Measurements from ENCODE around the gene RIN3.

Gene RIN3

GRCh38 chr14:92489394-92490238 is 24.0 kb upstream of the RIN3 start:
- TF ChIP-seq CTCF (IDR thresholded peaks at IDR 0.05) = no peak

- TF ChIP-seq CTCF (IDR thresholded peaks at IDR 0.05) = no peak
Observed at GRCh38 chr14:92490239-92490959, 23.2 kb upstream of the RIN3 start.

DNA sequence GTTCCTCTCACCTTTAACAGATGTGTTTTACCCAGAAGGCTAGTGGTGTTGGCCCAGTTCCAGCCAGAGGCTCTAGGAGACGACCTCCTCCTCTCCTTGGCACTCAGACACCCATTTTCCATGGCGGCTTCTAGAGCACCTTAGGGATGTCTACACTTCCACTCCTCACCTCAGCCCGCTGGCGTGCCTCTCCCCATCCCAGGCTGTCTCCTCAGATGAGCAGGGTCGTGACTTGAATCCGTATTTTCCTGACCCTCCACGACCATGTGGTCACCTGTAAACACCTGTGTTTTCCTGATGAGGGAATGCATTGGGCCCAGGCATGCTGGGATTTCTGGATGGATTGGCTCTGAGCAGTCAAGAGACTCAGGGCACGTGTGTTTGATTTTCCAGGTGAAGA is 21.8 kb upstream of the RIN3 start:
- no peak for TF ChIP-seq CTCF (IDR thresholded peaks at IDR 0.05)

DNA sequence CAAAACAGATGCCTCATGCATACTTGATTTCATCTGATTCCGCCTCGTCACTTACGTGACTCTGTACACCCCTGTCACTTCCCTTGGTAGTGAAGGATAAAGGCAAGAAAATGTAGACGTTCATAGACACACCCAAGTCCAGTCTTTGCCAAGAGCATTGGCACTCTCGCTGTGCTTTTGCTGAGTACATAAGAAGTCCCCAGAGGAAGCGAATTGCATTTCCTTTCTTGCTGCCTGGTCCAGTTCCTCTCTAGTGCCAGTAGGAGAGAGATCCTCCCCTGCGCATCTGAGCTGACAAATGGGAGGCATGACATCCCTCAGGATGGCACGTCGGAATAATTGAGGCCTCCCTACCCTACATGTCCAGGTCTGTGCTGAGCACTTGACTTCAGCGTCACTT is 21.3 kb upstream of the RIN3 start:
- TF ChIP-seq CTCF (IDR thresholded peaks at IDR 0.05) = no peak

GRCh38 chr14:92493024-92493423 is 20.6 kb upstream of the RIN3 start:
- no peak for TF ChIP-seq CTCF (IDR thresholded peaks at IDR 0.05)

DNA sequence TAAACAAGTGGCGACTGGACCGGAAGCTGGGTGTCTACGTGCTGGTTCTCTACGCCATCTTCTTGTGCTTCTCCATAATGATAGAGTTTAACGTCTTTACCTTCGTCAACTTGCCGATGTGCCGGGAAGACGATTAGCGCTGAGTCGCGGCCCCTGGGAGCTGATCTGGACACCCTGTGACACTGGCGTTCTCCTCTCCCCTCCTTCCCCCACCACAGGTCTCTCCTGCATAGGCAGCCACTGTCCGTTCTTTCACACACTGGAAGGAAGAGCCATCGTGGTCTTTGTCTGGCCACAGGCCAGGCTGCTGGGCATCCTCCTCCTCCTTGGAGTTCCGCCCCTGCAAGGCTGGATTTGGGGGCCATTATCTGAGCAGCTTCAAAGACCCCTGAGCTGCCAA is 20.1 kb upstream of the RIN3 start:
- no peak for TF ChIP-seq CTCF (IDR thresholded peaks at IDR 0.05)

DNA sequence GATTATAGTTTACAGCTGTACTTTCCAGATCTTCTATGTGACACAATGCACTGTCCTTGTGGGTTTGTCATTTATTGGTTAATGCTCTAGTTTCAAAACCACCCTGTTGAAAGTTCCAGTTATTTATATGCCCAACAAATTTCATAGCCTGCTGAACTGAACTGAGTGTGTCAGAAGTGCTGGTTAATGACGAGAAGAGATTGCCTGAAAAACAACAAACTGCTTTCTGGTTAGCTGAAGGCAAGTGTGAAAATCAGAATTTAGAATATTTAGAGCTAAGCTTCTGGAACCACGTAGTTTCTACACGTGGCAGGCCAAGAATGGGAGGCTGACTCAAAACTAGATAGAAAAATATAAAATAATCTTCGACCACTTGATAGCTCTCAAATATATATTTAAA is 19.1 kb upstream of the RIN3 start:
- no peak for TF ChIP-seq CTCF (IDR thresholded peaks at IDR 0.05)

Measured in LNCAP (cell line).